ENCODE measurements around the gene SLC22A4.

Gene SLC22A4

DNA sequence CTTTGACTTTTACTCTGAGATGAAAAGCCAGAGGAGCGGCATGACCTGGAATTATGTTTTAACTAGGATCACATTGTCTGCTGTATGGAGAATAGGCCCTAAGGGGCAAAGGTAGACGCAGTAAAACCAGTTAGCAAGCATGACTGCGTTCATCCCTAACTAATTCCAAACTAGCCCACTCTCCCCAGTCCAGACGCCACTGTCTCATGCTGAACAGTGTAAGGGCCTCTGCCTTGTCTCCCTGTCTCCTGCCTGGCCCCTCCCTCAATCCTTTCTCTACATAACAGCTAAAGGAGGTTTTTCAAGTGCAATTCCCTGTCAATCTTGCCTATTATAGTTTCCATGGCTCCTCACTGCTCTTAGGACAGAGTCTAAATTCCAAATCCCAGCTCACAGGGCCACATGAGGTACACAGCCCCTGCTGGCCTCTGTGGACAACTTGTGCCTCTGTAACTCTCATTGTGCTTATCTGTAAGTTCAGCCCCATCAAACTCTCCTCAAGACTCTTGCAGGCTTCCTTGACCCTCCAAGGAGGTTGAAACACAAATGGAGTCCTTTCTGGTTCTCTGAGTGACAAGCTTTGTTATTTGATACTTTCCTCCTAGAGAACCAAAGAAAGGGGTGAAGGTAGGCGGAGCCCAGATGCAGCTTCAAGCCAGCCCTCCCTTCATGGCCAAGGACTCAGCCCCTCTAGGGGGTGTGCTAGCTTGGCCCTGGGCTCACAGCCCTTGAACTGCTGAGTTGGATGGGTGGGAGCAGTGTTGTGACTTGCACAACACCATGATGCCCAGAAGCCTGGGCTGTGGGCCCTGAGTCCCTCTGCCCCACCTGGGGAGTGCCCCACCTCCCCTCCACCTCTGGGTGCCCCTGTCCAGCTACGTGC, 16.0 kb upstream of the SLC22A4 start:
- DNase-seq: no peak
- Histone ChIP-seq H4K20me1 (ENCODE audit: insufficient read depth, low read length) (no peaks in the 10 kb centered on the region), H3K27ac (ENCODE audit: low read length) (no peak overlapping the region), H2AFZ (ENCODE audit: low read length) (no peak overlapping the region), H3K9me2 (replicated peaks; ENCODE audit: insufficient read depth, low read length) (no peaks in the 10 kb centered on the region), H3K4me1 (ENCODE audit: low read length) (no peaks in the 10 kb centered on the region), H3K36me3 (replicated peaks; ENCODE audit: insufficient read depth, low read length) (no peaks in the 10 kb centered on the region), H3K79me2 (ENCODE audit: low read length) (no peaks in the 10 kb centered on the region), H3F3A (ENCODE audit: insufficient read depth, low read length) (no peaks in the 10 kb centered on the region), H3K9ac (ENCODE audit: low read length) (no peak overlapping the region), H3K4me3 (ENCODE audit: low read length) (no peak overlapping the region), H3K4me2 (ENCODE audit: low read depth, low read length) (no peak overlapping the region), H3K9me3 (replicated peaks; ENCODE audit: insufficient read depth, low read length) (no peaks in the 10 kb centered on the region), H3K27me3 (replicated peaks; ENCODE audit: insufficient read depth, low read length) (no peaks in the 10 kb centered on the region)
- TF ChIP-seq, protein P1, sequence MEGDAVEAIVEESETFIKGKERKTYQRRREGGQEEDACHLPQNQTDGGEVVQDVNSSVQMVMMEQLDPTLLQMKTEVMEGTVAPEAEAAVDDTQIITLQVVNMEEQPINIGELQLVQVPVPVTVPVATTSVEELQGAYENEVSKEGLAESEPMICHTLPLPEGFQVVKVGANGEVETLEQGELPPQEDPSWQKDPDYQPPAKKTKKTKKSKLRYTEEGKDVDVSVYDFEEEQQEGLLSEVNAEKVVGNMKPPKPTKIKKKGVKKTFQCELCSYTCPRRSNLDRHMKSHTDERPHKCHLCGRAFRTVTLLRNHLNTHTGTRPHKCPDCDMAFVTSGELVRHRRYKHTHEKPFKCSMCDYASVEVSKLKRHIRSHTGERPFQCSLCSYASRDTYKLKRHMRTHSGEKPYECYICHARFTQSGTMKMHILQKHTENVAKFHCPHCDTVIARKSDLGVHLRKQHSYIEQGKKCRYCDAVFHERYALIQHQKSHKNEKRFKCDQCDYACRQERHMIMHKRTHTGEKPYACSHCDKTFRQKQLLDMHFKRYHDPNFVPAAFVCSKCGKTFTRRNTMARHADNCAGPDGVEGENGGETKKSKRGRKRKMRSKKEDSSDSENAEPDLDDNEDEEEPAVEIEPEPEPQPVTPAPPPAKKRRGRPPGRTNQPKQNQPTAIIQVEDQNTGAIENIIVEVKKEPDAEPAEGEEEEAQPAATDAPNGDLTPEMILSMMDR (IDR thresholded peaks at IDR 0.05; ENCODE audit: low read length): no peak
- TF ChIP-seq EZH2phosphoT487 (IDR thresholded peaks at IDR 0.05; ENCODE audit: low read length) (no peak), EZH2 (optimal IDR thresholded peaks at IDR 0.05; ENCODE audit: low read depth, low read length) (no peak)

DNA sequence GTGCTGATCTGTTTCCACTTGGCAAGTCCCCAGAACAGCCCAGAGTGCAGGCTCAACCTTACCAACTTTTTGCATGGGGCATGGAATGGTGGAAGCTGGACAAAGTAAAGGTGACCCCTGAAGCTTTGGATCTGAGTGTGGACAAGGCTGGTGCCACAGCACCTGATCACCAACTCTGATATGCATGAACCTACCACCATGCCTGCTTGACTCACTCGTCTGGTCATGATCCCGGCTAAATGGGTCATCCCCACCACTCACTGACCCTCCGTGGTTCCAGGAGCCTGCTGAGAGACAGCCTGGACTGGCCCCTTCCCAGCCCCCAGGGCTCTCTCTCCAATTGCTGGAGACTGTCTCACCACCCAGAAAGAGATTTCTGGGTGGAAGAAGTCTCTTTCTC, 14.4 kb upstream of the SLC22A4 start:
- Histone ChIP-seq H3K9me3 (replicated peaks; ENCODE audit: insufficient read depth, low read length) (no peaks in the 10 kb centered on the region), H3K27me3 (replicated peaks; ENCODE audit: insufficient read depth, low read length) (no peaks in the 10 kb centered on the region), H4K20me1 (ENCODE audit: insufficient read depth, low read length) (no peaks in the 10 kb centered on the region), H3K36me3 (replicated peaks; ENCODE audit: insufficient read depth, low read length) (no peaks in the 10 kb centered on the region), H3K9ac (ENCODE audit: low read length) (no peak overlapping the region), H3K9me2 (replicated peaks; ENCODE audit: insufficient read depth, low read length) (no peaks in the 10 kb centered on the region), H3K4me1 (ENCODE audit: low read length) (no peaks in the 10 kb centered on the region), H3K79me2 (ENCODE audit: low read length) (no peaks in the 10 kb centered on the region), H2AFZ (ENCODE audit: low read length) (no peak overlapping the region), H3F3A (ENCODE audit: insufficient read depth, low read length) (no peaks in the 10 kb centered on the region), H3K27ac (ENCODE audit: low read length) (no peak overlapping the region), H3K4me2 (ENCODE audit: low read depth, low read length) (no peak overlapping the region), H3K4me3 (ENCODE audit: low read length) (no peak overlapping the region)
- TF ChIP-seq EZH2 (optimal IDR thresholded peaks at IDR 0.05; ENCODE audit: low read depth, low read length) (no peak), EZH2phosphoT487 (IDR thresholded peaks at IDR 0.05; ENCODE audit: low read length) (no peak)
- TF ChIP-seq, protein P1 (IDR thresholded peaks at IDR 0.05; ENCODE audit: low read length): no peak
- DNase-seq: no peak

DNA sequence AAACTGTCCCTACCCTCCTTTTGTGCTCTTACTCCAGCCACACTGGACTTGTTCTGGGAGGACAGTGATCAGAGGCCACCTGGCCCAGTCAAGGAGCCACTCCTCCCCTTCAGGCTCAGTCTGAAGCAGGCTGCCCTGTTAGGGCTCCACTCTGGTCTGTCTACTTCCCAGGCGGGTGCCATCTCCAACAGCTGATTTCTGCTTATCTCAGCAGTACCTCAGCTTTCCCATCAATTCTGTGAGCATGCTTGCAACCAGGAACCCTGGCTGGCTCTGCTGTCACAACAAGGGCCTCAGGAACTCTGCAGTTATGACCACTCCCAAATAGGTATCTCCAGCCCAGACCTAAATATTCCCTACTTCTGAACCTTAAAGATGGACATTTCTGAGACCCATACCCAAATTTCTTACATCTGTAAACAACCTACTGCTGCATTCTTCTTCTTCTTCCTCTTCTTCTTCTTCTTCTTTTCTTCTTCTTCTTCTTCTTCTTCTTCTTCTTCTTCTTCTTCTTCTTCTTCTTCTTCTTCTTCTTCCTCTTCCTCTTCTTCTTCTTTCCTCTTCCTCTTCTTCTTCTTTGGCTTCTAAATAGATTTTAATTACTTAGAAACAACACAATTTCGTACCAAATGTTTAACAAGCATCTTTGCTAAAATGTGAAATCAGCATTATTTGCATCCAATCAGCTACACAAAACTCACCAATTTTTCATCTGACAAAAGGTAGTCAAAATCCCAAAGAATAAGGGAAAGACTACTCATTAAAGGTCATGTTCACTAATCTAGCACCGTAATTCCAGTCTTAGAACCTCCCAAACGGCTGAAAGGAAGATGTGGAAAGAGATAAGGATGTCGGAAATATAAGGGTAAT, 13.6 kb upstream of the SLC22A4 start:
- Histone ChIP-seq H3K4me3 (ENCODE audit: low read length) (no peak overlapping the region), H3K9me2 (replicated peaks; ENCODE audit: insufficient read depth, low read length) (no peaks in the 10 kb centered on the region), H3K79me2 (ENCODE audit: low read length) (no peaks in the 10 kb centered on the region), H3F3A (ENCODE audit: insufficient read depth, low read length) (no peaks in the 10 kb centered on the region), H3K4me2 (ENCODE audit: low read depth, low read length) (no peak overlapping the region), H3K9me3 (replicated peaks; ENCODE audit: insufficient read depth, low read length) (no peaks in the 10 kb centered on the region), H3K4me1 (ENCODE audit: low read length) (no peaks in the 10 kb centered on the region), H3K27me3 (replicated peaks; ENCODE audit: insufficient read depth, low read length) (no peaks in the 10 kb centered on the region), H3K36me3 (replicated peaks; ENCODE audit: insufficient read depth, low read length) (no peaks in the 10 kb centered on the region), H3K27ac (ENCODE audit: low read length) (no peak overlapping the region), H4K20me1 (ENCODE audit: insufficient read depth, low read length) (no peaks in the 10 kb centered on the region), H3K9ac (ENCODE audit: low read length) (no peak overlapping the region), H2AFZ (ENCODE audit: low read length) (no peak overlapping the region)
- TF ChIP-seq, protein P1 (IDR thresholded peaks at IDR 0.05; ENCODE audit: low read length): no peak
- TF ChIP-seq EZH2phosphoT487 (IDR thresholded peaks at IDR 0.05; ENCODE audit: low read length): no peak
- no peak for TF ChIP-seq EZH2 (optimal IDR thresholded peaks at IDR 0.05; ENCODE audit: low read depth, low read length)
- no peak for DNase-seq

Data from MM.1S (cell line).